PC-9 (cell line): ENCODE results near the gene CDH20. TPM values are rescaled to one million over a fixed set of nuclear protein-coding genes. Genes with fewer than 3 reads are reported as not detected.

Experiments used
- BruUV-seq: library from RNA; stranded (reverse); fragments of 400-500 nt; replicated peaks from 2 replicates; lab custom pipeline; 2021; lab: Mats Ljungman, UMichigan
- CTCF ChIA-PET: fragments of 300-600 bp; sonication (Branson Sonifier 250); formaldehyde crosslinking; loops from one replicate; lab custom pipeline; 2022; ENCODE audit warnings: antibody characterized with exemption; lab: Charles Lee
- POLR2A ChIA-PET: fragments of 300-600 bp; sonication (Branson Sonifier 250); formaldehyde crosslinking; loops from one replicate; lab custom pipeline; 2022; ENCODE audit warnings: antibody characterized with exemption; ENCODE audit not compliant: unreplicated experiment; lab: Charles Lee
- DNase-seq, 2 experiments: peaks; one replicate each; pipeline versions ENCODE4 v3.0.0 to v3.0.0-alpha.2; 2015 to 2022; ENCODE audit warnings: mixed read lengths in 1 of 2
- H2AFZ ChIP-seq: fragments of 200-600 bp; sonication (generic); 2 replicates; pipeline ENCODE4 v1.8.1; 2017; ENCODE audit warnings: antibody characterized with exemption
- H3F3A ChIP-seq: fragments of 200-600 bp; sonication (generic); 2 replicates; pipeline ENCODE4 v1.8.1; 2017; ENCODE audit warnings: antibody characterized with exemption, mild to moderate bottlenecking, low read depth; ENCODE audit not compliant: insufficient read depth
- H3K27ac ChIP-seq: fragments of 200-600 bp; sonication (generic); 2 replicates; pipeline ENCODE4 v1.6.1; 2016; ENCODE audit warnings: mixed run types
- H3K27me3 ChIP-seq: fragments of 200-600 bp; sonication (generic); 2 replicates; pipeline ENCODE4 v1.6.1; 2016; ENCODE audit warnings: low read depth, mixed run types; ENCODE audit not compliant: insufficient read depth
- H3K36me3 ChIP-seq: fragments of 200-600 bp; sonication (generic); 2 replicates; pipeline ENCODE4 v1.6.1; 2016; ENCODE audit warnings: low read depth, mixed run types
- H3K4me1 ChIP-seq: fragments of 200-600 bp; sonication (generic); replicated peaks from 2 replicates; pipeline ENCODE4 v1.6.1; 2016; ENCODE audit warnings: mixed run types; ENCODE audit not compliant: insufficient read depth
- H3K4me2 ChIP-seq: fragments of 200-600 bp; sonication (generic); 2 replicates; pipeline ENCODE4 v1.6.1; 2017; ENCODE audit warnings: mixed run types
- H3K4me3 ChIP-seq: fragments of 200-600 bp; sonication (generic); 2 replicates; pipeline ENCODE4 v1.6.1; 2016; ENCODE audit warnings: mixed run types
- H3K79me2 ChIP-seq: fragments of 200-600 bp; sonication (generic); 2 replicates; pipeline ENCODE4 v1.6.1; 2017; ENCODE audit warnings: low read depth, mixed run types
- H3K9me2 ChIP-seq: fragments of 200-600 bp; sonication (generic); 2 replicates; pipeline ENCODE4 v1.8.1; 2017; ENCODE audit warnings: mild to moderate bottlenecking; ENCODE audit not compliant: insufficient read depth
- H3K9me3 ChIP-seq: fragments of 200-600 bp; sonication (generic); 2 replicates; pipeline ENCODE4 v1.8.1; 2016; ENCODE audit warnings: low read depth; ENCODE audit not compliant: insufficient read depth
- H4K20me1 ChIP-seq: fragments of 200-600 bp; sonication (generic); 2 replicates; pipeline ENCODE4 v1.8.1; 2017; ENCODE audit not compliant: insufficient read depth
- EZH2 ChIP-seq: fragments of 200-600 bp; sonication (generic); IDR thresholded peaks from 2 replicates; pipeline ENCODE4 v1.8.0; 2017; ENCODE audit warnings: antibody characterized with exemption, low read depth
- intact Hi-C: fragments of 100-400 bp; cut with micrococcal nuclease; formaldehyde crosslinking; loops from one replicate; pipeline ENCODE4 v1.10.0; 2022; ENCODE audit not compliant: unreplicated experiment
- total RNA-seq: library from RNA; stranded (reverse); gene quantifications from 2 replicates; pipeline ENCODE4 v1.2.3, GENCODE V29; 2021
- TF ChIP-seq, protein P1 (sequence below): fragments of 200-600 bp; sonication (generic); conservative IDR thresholded peaks from 2 replicates; pipeline ENCODE4 v1.6.1; 2017; ENCODE audit warnings: mixed run types, antibody characterized with exemption, mild to moderate bottlenecking, moderate library complexity

The CDH20 gene
- total RNA-seq, 1 experiment from 2014 or later: not detected

DNA sequence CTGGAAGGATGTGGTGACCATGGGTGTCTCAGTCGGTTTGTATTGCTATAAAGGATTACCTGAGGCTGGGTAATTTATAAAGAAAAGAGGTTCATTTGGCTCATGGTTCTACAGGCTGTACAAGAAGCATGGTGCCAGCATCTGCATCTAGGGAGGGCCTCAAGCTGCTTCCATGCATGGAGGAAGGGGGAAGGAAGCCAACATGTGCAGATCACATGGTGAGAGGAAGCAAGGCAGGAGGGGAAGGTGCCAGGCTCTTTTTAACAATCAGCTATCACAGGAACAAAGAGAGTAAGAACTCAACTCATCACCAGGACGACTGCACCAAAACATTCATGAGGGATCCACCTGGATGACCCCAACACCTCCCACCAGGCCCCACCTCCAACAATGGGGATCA lies 209.4 kb downstream of the CDH20 start:
- Histone ChIP-seq H3K9me3 (no peaks in the 10 kb centered on the region), H3K27me3 (no peaks in the 10 kb centered on the region), H2AFZ (no peak overlapping the region), H3K9me2 (no peaks in the 10 kb centered on the region), H3K79me2 (no peaks in the 10 kb centered on the region), H4K20me1 (no peaks in the 10 kb centered on the region), H3K4me3 (no peak overlapping the region), H3K36me3 (no peaks in the 10 kb centered on the region), H3K4me2 (no peak overlapping the region), H3K4me1 (no peaks in the 10 kb centered on the region), H3K27ac (no peak overlapping the region), H3F3A (no peaks in the 10 kb centered on the region)
- POLR2A ChIA-PET: no interaction called here
- intact Hi-C loops: no loop called here
- CTCF ChIA-PET: no interaction called here
- no peak for DNase-seq
- TF ChIP-seq, protein P1, sequence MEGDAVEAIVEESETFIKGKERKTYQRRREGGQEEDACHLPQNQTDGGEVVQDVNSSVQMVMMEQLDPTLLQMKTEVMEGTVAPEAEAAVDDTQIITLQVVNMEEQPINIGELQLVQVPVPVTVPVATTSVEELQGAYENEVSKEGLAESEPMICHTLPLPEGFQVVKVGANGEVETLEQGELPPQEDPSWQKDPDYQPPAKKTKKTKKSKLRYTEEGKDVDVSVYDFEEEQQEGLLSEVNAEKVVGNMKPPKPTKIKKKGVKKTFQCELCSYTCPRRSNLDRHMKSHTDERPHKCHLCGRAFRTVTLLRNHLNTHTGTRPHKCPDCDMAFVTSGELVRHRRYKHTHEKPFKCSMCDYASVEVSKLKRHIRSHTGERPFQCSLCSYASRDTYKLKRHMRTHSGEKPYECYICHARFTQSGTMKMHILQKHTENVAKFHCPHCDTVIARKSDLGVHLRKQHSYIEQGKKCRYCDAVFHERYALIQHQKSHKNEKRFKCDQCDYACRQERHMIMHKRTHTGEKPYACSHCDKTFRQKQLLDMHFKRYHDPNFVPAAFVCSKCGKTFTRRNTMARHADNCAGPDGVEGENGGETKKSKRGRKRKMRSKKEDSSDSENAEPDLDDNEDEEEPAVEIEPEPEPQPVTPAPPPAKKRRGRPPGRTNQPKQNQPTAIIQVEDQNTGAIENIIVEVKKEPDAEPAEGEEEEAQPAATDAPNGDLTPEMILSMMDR: no peak
- no peak for TF ChIP-seq EZH2
- no TSS peak for BruUV-seq

DNA sequence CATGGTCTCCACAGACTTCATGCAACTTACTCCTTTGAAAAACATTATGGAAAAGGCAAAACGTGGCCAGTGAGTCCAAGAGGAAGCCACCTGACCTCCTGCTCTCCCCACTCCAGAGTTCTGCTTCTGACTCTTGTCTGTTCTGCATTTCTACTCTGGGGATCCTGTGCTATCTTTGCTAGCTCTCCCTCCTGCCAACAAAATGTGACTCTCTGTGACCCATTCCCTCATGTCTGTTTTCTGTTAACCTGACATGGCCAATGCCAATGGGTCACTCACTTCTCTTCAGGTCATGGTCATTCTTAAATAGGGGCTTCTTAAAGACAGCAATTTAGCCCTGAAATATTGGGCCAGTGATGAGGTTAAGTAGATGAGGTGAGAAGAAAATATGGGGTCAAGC lies 210.3 kb downstream of the CDH20 start:
- no peak overlapping the region for H2AFZ ChIP-seq
- H3F3A ChIP-seq: no peaks in the 10 kb centered on the region
- no peak overlapping the region for H3K4me2 ChIP-seq
- ChIA-PET POLR2A (no interaction called here), CTCF (no interaction called here)
- no peaks in the 10 kb centered on the region for H3K9me3 ChIP-seq
- BruUV-seq: no TSS peak
- no peak for TF ChIP-seq EZH2
- TF ChIP-seq, protein P1: no peak
- DNase-seq: no peak
- H3K27me3 ChIP-seq: no peaks in the 10 kb centered on the region
- no peaks in the 10 kb centered on the region for H3K36me3 ChIP-seq
- no peaks in the 10 kb centered on the region for H3K79me2 ChIP-seq
- H3K9me2 ChIP-seq: no peaks in the 10 kb centered on the region
- H3K4me1 ChIP-seq: no peaks in the 10 kb centered on the region
- H3K27ac ChIP-seq: no peak overlapping the region
- intact Hi-C loops: no loop called here
- H3K4me3 ChIP-seq: no peak overlapping the region
- H4K20me1 ChIP-seq: no peaks in the 10 kb centered on the region

DNA sequence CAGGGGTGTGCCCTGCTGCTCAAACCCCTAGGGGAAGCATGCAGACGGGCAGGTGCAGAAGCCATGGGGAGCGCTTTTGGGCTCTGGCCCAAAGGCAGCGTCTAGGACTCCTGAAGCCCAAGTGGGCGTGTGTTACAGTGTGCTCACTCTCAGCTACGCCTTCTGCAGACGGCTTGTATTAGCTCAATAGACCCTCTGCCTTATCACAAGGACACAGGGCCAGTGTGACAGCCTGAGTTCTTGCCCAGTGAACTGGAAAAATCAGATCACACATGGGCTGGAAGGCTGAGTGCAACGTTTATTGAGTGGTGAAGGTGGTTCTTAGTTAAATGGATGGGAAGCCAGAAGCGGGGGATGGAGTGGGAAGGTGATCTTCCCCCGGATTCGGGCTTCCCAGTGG lies 210.9 kb downstream of the CDH20 start:
- intact Hi-C loops: no loop called here
- Histone ChIP-seq H3K27ac (no peak overlapping the region), H3K36me3 (no peaks in the 10 kb centered on the region), H3K4me2 (no peak overlapping the region), H3F3A (no peaks in the 10 kb centered on the region), H3K4me3 (no peak overlapping the region), H3K9me3 (no peaks in the 10 kb centered on the region), H3K4me1 (no peaks in the 10 kb centered on the region), H3K27me3 (no peaks in the 10 kb centered on the region), H3K79me2 (no peaks in the 10 kb centered on the region), H2AFZ (no peak overlapping the region), H4K20me1 (no peaks in the 10 kb centered on the region), H3K9me2 (no peaks in the 10 kb centered on the region)
- POLR2A ChIA-PET: no interaction called here
- no TSS peak for BruUV-seq
- TF ChIP-seq, protein P1: no peak
- no peak for TF ChIP-seq EZH2
- DNase-seq: no peak
- CTCF ChIA-PET: no interaction called here
